NK-92 treated with Interleukin-12 subunit alpha and Interleukin-12 subunit beta, amount 100 ng/mL, for 24 hours (cell line): ENCODE measurements around the gene PDGFA.

Experiments used
- DNase-seq: peaks from one replicate; lab custom pipeline; 2025; lab: John Stamatoyannopoulos, UW

Gene PDGFA

DNA sequence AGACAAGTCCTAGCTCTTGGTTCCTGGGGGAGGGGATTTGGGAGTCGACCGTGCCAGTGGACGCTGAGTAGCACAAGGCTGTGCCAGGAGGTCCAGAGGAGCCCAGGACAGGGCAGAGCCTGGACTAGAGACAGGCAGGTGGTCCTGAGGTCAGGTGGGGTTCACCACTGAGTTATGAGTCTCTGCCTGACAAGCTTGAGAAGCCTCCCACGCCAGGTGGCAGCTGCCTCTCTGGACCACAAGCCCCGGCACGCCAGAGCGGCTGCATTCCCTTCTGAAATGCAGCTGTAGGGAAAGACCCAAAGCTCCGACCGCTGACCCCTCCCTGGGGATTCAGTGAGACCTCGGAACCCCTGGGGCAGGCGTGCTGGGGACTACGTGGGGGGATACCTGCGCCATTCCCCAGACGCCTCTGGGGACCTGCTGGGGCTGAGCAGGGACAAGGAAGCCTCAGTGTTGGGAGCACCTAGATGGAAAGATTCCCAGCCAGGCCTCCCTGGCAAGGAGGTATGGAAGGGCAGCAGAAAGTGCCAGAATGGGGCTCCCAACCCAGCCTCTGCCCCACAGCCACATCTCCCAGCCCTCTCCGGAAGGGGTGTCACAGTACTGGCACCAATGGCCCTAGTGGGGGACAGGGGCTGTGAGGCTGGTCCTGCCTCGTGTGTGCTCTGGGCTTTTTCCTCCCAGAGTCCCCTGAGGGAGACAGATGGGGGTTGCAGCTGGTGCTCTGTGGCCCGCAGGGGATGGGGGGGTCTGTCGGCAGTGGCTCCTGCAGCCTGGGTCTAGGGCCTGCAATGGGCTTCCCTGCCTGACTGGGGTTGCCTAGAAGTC, 29.0 kb downstream of the PDGFA start:
- DNase-seq = no peak

DNA sequence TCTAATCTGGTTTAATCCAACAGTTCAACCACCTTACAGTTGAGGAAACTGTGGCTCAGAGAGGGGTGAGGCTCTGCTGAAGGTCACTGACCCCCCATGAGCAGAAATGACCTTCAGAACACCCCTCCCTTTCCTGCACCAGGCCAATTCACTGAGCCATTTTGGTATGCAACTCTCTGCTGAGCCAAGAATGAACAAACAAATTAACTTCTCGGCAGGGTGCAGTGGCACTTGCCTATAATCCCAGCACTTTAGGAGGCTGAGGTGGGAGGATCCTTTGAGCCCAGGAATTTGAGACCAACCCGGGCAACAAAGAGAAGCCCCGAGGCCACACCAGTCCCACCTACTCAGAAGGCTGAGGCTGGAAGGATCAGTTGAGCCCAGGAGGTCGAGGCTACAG, 29.8 kb downstream of the PDGFA start:
- no peak for DNase-seq

- DNase-seq = no peak
Measured at GRCh38 chr7:486216-486743, 33.4 kb downstream of the PDGFA start.

GRCh38 chr7:485188-486081, 34.2 kb downstream of the PDGFA start:
- DNase-seq = no peak

DNA sequence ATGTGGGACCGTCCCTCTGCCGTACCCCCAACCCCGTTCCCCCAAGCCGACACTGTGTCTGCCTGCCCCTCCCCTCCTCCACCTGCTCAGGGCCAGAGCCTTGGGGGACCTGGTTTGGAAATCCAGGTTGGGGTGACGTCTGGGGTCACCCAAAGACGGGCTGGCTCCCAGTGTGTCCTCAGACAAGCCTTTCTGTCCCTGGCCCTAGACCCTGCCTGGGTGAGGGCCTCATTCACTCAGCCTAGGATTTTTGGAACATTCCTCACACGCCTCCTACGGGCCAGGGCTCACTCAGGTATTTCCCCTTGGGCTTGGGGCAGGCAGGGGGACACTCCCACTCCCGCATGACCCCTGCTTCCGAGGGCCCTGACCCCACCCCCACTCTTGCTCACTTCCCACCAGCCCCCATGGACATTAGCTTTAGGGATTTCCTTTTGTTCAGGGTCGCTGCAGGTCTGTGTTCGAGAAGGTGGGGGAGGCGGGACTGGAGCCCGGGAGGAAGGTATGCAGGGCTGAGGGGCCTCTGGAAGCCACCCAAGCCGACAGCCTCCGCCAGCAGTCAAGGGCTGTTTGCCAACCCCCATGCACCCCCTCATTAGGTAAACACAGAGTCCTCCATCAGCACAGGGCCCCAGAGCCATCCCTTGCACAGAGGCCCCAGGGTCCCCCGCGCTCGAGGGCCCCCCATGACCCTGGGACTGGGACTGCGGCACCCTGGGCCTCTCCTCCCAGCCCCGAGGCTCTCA, 35.1 kb downstream of the PDGFA start:
- DNase-seq = no peak

DNA sequence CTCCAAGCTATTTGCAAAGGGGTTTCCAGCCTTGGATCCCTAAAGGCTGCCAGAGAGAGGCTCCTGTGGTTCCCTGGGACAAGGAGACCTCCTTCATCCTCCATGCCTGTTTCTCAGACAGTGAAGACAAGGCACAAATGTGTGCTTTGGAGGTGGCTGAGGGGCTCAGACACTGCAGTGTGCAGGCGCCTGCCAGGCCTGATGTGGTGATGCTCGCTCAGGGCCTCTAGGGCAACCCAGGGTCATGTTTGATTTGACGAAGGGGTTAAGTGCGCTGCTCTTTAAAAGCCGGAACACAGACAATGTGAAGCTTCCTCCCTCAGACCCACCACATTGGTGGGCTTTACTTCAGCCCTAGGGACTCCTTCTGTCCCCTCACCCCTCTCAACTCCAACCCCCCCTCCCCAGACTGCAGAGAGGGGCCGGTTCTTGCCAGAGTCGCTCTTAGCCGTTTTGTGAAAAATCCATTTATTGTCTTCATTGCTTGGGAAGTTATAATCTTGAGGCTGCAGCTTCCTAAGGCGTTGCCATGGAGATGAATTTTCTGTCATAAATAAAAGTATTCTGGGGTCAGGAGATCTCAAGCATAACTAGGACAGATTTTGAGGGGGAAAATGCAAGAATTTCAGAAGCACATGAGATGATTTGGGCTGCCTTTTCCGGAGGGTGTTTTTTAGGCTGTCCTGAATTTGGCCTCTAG, 35.8 kb downstream of the PDGFA start:
- no peak for DNase-seq

DNA sequence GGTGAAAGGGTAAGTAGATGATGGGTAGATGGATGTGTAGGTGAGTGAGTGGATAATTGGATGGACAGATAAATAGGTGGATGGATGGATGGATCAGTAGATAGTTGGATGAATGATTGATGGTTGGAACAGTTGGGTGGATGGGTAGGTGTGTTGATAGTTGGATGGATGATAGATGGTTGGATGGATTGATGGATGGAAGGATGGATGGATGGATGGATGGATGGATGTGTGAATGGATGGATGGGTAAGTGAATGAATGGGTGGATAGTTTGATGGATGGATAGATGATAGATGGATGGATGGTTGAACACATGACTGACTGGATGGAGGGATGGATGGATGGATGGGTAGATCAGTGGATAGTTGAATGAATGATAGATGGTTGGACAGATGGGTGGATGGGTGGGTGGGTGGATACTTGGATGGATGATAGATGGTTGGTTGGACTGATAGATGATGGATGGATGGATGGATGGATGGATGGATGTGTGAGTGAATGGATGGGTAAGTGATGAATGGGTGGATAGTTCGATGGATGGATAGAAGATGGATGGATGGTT, 37.0 kb downstream of the PDGFA start:
- DNase-seq = no peak

DNA sequence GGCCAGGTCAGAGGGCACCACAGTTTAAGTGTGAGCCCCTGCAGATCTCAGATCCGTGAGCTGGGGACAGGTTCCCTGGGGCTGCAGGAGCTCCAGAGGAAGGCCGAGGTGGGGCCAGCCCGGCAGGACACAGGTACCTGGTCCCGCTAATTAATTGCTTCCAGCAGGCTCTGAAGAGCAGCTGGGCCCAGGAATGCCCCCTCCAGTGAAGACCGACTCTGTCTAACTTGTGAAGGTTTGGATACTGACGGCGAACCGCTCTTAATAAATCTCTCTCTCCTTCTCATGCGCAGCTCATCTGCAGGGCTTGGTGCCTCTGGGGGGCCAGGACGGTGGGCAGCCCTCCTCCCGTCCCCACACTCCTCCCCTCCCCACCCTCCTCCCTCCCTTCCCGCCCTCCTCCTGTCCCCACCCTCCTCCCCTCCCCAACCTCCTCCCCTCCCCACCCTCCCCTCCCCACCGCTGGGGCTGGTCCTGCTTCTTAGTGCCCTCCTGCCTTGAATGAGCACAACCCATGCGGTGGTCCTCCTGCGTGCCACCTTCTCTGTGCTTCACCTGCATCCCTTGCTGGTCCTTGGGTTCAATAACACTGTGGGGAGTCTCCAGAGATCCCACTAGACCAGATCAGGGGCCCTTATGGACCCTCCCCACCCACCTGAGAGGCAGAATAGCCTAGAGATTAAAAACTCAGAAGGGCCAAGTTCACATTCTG, 38.3 kb downstream of the PDGFA start:
- no peak for DNase-seq

DNA sequence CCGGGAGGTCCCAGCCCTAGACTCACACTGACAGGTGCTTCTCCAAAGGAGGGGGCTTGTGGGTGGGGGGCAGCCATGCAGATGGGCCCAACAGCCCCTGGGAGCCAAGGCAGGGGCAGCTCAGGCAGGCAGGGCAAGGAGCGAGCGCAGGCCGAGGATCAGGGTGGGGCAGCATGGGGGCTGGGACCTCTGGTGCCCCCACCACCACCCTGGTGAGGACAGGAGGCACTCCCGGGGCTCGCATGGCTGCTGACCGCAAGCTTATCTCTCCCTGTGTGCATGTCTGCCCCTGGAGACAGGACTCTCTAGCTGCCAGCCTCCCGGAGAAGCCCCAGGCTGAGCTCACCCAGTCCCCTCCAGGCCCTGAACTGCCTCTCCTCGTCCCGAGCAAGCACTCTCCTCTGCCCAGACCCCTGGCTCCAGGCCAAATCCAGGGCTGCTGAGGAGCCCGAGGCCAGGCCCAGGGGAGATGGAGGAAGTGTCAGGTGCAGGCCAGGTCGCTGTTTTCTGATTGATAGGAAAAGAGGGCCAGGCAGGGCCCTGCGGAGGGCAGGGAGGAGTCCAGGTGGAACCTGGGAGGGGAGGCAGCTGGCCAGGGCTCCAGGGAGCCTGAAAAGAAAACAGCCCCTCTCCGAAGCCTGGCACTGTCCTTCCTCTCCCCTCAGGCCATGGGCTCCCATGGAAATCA, 39.0 kb downstream of the PDGFA start:
- no peak for DNase-seq

DNA sequence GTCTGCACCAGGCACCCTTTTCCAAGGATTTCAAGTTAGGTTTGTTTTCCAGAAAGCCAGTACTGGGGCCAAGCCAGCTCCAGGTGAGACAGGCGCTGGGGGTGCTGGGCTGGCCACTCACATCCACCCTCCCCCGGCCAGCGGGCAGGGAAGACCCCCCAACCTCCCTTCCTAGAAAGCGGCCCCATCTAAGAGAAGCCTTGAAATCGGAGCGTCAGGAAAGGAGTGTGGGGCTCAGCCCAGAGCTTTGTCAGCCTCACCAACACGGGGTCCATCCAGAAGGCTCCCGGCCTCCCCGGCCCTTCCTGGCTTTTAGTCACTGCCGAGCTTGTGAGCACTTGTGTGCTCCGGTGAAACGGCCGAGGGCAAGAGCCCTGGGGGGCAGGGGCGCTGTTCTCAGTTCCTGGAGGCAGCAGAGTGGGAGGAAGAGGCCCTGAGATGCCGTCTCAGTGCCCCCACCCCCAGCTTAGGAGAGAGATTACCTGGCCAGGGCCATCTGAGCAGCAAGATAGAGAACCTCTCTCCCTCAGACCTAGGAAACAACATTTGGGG, 39.6 kb downstream of the PDGFA start:
- DNase-seq = no peak

DNA sequence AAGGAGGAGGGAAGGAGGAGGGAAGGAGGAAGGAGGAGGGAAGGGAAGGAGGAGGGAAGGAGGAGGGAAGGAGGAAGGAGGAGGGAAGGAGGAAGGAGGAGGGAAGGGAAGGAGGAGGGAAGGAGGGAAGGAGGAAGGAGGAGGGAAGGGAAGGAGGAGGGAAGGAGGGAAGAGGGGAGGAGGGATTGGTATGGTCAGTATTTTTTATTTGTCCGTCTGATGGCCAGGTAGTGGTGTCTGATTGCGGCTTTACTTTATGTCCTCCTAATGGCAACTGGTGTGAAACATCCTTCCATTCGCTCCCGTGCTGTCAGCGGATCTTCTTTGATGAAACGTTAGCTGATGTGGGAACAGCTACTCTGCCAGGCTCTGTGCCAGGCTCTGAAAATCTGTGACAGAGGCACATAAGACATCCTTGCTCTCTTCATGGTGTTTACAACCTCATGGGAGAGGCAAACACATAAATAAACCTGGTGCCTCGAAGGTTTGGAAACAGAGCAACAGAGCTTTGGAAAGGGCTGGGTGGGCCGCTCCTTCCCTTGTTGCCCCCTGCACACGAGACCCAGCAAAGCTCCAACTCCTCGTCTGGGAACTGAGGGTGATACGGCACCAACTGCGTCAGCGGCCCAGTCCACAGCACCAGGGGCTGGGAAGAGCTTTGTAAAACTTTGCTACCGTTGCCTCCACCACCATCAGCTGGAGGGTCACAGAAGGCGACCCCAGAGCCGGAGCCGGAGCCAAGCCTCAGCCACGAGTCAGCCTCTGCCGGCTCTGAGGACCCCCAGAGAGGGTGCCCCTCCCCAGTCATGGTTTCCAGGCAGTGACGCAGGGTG, 40.3 kb downstream of the PDGFA start:
- DNase-seq = no peak

DNA sequence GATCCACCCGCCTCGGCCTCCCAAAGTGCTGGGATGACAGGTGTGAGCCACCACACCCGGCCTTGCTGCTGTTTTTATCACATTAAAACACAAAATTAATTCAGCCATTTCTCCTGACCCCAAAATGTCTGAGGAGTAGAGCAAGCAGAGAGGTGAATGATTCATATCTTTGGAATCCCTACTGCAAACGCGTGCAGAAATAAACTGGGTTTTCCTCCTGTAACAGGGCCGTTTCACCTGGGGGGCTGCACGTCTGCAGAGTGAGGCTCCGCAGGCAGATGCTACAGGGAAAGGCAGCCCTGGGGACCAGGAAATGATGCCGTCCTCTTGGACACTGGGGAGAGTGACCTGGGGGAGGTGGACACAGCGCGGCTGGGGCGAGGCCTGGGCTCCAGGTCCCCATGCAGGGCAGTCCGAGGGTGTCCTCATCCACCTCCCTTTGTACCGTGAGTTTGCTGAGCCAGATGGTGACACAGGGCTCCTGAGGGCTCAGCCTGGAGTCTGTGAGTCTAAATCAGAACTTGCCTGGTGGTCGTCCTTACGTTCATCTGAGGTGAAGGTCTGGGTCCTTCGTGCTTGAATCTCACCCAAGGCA, 41.9 kb downstream of the PDGFA start:
- DNase-seq = no peak

- no peak for DNase-seq
Measured at GRCh38 chr7:476736-477360, 42.8 kb downstream of the PDGFA start.

GRCh38 chr7:475951-476441, 43.6 kb downstream of the PDGFA start:
- DNase-seq = no peak

DNA sequence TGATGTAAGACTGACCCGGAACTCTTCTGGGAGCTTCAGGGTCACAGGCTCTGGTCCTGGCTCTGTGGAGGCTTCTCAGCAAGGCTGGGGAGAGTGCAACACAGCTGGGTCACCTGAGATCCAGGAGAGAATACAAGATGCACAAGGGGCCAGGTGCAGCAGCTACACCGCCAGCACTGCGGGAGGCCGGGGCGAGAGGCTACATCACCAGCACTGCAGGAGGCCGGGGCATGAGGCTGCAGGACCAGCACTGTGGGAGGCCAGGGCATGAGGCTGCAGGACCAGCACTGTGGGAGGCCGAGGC, 44.3 kb downstream of the PDGFA start:
- no peak for DNase-seq

- DNase-seq = no peak
Measured at GRCh38 chr7:474605-475424, 44.8 kb downstream of the PDGFA start.
